NCI-H187 (cell line): ENCODE data around the gene CALHM2.
"Not testable (repeated sequence)": the region's sequence is repeated elsewhere in the genome, so short reads cannot be mapped to it uniquely, and the experiment has no call there.

ENCODE experiments used
- DNase-seq, 2 experiments: peaks; one replicate each; lab custom pipeline; 2025; lab: John Stamatoyannopoulos, UW

The CALHM2 gene

GRCh38 chr10:103449208-103450144, 2.7 kb downstream of the CALHM2 start:
- no peak for DNase-seq

GRCh38 chr10:103448746-103449145, 3.4 kb downstream of the CALHM2 start:
- DNase-seq, result no peak

GRCh38 chr10:103447187-103447586, 5.0 kb downstream of the CALHM2 start:
- DNase-seq, result no peak

- DNase-seq, result no peak
Measured at GRCh38 chr10:103445767-103446567, 6.2 kb downstream of the CALHM2 start.

GRCh38 chr10:103445366-103445765, 6.8 kb downstream of the CALHM2 start:
- no peak for DNase-seq

GRCh38 chr10:103444478-103444877, 7.7 kb downstream of the CALHM2 start:
- DNase-seq, result no peak

GRCh38 chr10:103443475-103444185, 8.5 kb downstream of the CALHM2 start:
- no peak for DNase-seq

GRCh38 chr10:103442031-103442461, 10.1 kb downstream of the CALHM2 start:
- DNase-seq, result no peak

GRCh38 chr10:103441611-103442010, 10.6 kb downstream of the CALHM2 start:
- no peak for DNase-seq

GRCh38 chr10:103441206-103441605, 11.0 kb downstream of the CALHM2 start:
- no peak for DNase-seq

- DNase-seq, result no peak
Measured at GRCh38 chr10:103440416-103440815, 11.8 kb downstream of the CALHM2 start.

GRCh38 chr10:103439776-103440175, 12.4 kb downstream of the CALHM2 start:
- DNase-seq, result no peak

- DNase-seq, result no peak
Measured at GRCh38 chr10:103433858-103434257, 18.3 kb downstream of the CALHM2 start.

GRCh38 chr10:103431902-103432301, 20.3 kb downstream of the CALHM2 start:
- no peak for DNase-seq

GRCh38 chr10:103429647-103430046, 22.5 kb downstream of the CALHM2 start:
- DNase-seq, result no peak

- DNase-seq, result no peak
Measured at GRCh38 chr10:103428989-103429643, 23.1 kb downstream of the CALHM2 start.

GRCh38 chr10:103427866-103428265, 24.3 kb downstream of the CALHM2 start:
- no peak for DNase-seq

- DNase-seq, result no peak
Measured at GRCh38 chr10:103423748-103424147, 28.4 kb downstream of the CALHM2 start.

- DNase-seq, result no peak
Measured at GRCh38 chr10:103419101-103419500, 33.1 kb downstream of the CALHM2 start.

GRCh38 chr10:103417601-103418000, 34.6 kb downstream of the CALHM2 start:
- DNase-seq, result no peak

- DNase-seq, result not testable (repeated sequence)
Measured at GRCh38 chr10:103417148-103417469, 35.1 kb downstream of the CALHM2 start.
